C4-2B (cell line): ENCODE data around the gene TRIM32.

Experiments used
- H3K27ac ChIP-seq: fragments of 450-650 bp; 2 replicates; pipeline ENCODE4 v1.5.1; 2017
- CTCF ChIP-seq: fragments of 450-650 bp; conservative IDR thresholded peaks from 2 replicates; pipeline ENCODE4 v1.5.1; 2017; ENCODE audit warnings: mild to moderate bottlenecking
- ZFX ChIP-seq: fragments of 450-650 bp; IDR thresholded peaks from 2 replicates; pipeline ENCODE4 v1.6.1; 2017

The TRIM32 gene

GRCh38 chr9:116724123-116724522, 37.0 kb downstream of the TRIM32 start:
- TF ChIP-seq ZFX (no peak), CTCF (no peak)
- H3K27ac ChIP-seq = no peak overlapping the region

- H3K27ac ChIP-seq = no peak overlapping the region
- TF ChIP-seq ZFX (no peak), CTCF (no peak)
Measured at GRCh38 chr9:116726602-116727001, 39.5 kb downstream of the TRIM32 start.

GRCh38 chr9:116733010-116733641, 46.0 kb downstream of the TRIM32 start:
- no peak for TF ChIP-seq ZFX
- TF ChIP-seq CTCF = no peak
- H3K27ac ChIP-seq = no peak overlapping the region

GRCh38 chr9:116736399-116737151, 49.5 kb downstream of the TRIM32 start:
- TF ChIP-seq ZFX = no peak
- TF ChIP-seq CTCF = no peak

GRCh38 chr9:116737152-116737546, 50.0 kb downstream of the TRIM32 start:
- TF ChIP-seq ZFX (no peak), CTCF (peak; percentile 97)
- H3K27ac ChIP-seq = no peak overlapping the region

More at GRCh38 chr9:116736399-116737151, 49.5 kb downstream of the TRIM32 start:
- no peak overlapping the region for H3K27ac ChIP-seq

- TF ChIP-seq CTCF (no peak), ZFX (no peak)
- H3K27ac ChIP-seq = no peak overlapping the region
Measured at GRCh38 chr9:116741086-116741740, 54.1 kb downstream of the TRIM32 start.

GRCh38 chr9:116741742-116742141, 54.6 kb downstream of the TRIM32 start:
- TF ChIP-seq ZFX (no peak), CTCF (no peak)

More at GRCh38 chr9:116741742-116742141, 54.6 kb downstream of the TRIM32 start:
- H3K27ac ChIP-seq = no peak overlapping the region
